GM21723 (cell line): ENCODE measurements around the gene ARAP1.

Experiments
- ATAC-seq: cut with Tn5 transposase; IDR thresholded peaks from one replicate; pipeline ENCODE4 v1.9.1; 2021; ENCODE audit warnings: mild to moderate bottlenecking, moderate library complexity; ENCODE audit not compliant: unreplicated experiment

ARAP1 gene

DNA sequence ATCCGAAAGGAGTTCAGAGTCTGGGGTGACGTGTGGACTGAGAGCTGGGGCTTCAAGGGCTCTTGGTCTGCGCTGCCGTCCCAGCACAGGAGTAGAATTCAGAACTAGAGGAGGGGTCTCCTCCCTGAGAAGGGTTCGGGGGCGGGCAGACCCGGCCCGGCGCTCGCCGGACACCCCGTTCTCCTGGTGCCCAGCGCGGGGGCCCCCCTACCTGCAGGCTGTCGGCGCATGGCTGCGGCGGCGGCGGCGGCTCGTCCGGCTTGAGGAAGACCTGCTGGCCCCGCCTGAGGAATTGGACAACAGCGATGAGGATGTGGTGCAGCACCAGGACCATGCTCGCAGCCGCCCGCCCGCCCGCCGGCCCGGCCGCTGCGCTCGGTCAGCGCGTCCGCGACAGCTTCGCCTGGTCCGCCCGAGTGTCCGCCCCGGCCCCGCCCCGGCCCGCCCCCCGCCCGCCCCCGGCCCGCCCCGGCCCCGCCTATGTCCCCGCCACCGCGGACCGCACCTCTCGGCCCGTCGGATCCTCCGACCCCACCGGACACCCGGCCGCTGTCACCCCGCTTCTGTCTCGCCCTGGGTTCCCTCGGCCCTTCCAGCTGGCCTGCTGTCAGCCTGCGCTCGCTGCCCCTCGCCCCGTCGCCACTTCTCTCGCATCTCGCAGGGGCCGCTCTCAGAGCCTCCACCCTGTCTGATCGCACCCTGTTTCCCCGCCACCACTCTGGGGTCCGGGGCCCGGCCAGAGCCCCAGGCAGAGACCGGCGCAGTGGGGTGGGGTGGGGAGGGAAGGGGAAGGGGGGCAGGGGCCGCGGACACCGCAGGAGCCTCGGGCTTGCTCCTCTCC is 109.9 kb downstream of the ARAP1 start:
- ATAC-seq = peak; percentile 33

DNA sequence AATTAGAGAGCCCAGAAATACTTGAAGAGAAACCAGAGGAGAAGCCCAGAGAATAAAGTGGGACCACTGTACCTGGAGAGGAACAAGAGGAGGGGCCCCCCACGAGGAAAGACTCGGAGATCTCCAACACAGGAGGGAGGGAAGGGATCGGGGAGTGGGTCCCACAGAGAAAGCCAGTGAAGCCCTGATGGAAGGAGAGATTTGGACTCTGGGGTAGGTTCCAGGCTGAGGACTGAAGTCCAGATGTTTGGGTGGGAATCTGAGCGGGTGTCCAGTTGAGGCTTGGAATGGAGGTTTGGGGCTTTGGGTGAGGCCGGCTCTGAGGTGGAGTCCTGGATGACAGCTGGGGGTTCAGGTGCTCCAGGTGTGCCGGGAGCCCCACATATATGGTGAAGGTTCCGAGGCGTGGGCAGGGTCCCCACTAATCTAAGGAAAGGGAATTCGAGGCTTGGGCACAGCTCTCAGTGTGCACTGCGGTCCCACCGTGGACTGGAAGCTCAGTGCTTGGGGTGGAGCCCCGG is 110.6 kb downstream of the ARAP1 start:
- no peak for ATAC-seq

DNA sequence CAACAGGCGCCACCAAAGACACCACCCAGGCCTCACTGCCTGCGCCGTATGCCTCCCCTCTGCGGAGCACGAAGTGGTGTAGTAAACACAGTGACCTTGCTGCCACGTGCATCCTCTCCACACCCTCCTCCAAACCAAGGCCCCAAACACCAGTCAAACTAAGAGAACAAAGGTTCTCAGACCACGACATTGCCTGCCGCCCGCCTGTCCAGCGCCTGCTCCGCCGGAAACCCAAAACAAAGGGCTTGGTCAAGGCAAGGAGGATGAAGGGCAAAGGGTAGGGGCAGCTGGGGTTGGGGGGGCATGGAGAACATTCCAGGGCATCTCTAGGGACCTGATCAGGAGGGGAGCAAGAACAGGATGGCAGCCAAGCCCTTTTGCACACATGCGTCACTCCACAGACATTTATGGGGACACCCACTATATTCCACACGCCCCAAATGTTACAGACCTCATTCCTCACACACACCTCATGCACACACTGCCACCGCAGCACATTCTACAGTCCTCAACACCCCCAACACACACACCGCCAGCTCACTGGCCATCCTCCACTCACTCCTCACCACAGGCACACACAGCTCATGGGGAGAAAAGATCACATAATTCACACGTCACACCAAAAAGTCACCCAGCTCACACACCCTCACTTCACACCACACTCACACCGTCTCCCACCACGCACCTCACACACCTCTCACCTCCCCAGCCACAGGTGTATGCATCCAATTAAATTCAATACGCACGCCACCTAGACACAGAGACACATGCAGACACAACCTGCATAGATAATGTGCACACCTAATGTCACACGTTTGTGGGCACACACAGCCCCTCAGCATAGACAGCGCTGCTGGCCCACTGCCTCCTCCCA is 112.5 kb downstream of the ARAP1 start:
- ATAC-seq = no peak

DNA sequence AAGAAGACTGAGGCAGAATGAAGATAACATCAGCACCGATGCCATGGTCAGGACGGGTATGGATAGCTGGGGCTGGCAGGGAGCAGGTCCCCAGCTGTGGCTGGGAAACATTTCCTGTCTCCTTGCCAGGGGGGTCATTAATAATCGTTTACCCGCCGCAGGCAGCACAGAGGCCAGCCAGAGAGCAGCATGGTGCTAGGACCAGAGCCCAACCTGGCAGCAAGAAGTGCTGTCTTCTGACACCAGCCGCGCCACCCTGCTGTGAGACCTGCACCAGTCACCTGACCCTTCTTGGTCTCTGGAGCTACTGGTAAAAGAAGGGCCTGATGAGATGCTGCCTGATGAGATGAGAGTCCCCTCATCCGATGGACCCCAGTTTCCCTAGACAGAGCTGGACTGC is 114.3 kb downstream of the ARAP1 start:
- no peak for ATAC-seq

DNA sequence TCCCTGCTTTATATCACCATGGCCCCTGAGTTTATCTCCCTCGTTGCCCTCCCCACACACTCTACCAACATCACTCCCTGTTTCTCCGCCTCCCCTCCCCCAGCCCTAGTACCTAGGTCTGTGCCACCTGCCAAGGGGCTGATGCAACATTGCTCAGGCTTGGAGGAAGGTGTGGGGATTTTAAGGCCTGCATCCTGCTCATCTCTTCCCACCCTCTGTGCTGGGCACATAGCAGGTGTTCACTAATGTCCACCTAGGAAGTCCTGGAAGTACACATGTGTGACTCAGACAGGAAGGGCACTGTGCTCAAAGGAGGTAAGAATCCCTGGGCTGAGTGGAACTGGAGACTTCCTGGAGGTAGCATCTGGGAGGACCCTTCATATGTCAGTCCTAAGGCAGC is 115.0 kb downstream of the ARAP1 start:
- no peak for ATAC-seq

DNA sequence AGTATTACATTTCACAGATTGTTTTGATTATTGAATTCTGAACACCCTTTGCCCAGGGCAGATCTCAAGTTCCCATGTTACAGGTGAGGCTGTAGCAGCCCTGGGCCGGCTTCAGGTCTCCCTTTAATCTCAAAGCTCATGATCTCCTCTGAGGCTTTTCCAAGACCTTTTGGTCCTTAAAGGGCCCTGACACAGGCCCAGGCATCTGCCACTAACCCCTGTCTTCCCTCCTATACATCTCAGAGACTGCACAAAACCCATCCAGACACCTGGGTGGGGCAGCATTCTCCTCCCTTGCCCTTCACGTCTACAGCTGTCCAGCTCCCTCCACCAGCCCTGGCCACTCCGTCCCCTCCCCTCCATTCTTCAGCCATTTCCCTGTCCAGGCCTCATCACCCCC is 115.8 kb downstream of the ARAP1 start:
- ATAC-seq = no peak

DNA sequence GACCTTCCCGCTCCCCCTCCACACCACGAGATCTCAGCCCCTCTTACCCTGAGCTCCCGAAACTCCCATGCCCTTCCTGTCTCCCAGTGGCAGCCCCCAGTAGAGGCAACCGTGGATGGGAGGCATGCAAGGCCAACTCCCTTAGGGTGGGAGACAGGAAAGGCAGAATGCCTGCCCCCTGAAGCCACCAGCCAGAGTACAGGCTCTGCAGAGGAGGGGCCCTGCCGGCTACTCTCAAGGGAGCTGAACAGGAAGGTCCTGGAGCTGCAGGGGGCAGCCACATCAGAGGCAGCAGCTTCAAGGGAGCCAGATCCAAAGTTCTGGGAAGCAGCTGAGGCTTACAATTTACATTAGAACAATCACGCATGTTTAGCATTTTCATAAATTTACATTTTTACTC is 116.3 kb downstream of the ARAP1 start:
- no peak for ATAC-seq

DNA sequence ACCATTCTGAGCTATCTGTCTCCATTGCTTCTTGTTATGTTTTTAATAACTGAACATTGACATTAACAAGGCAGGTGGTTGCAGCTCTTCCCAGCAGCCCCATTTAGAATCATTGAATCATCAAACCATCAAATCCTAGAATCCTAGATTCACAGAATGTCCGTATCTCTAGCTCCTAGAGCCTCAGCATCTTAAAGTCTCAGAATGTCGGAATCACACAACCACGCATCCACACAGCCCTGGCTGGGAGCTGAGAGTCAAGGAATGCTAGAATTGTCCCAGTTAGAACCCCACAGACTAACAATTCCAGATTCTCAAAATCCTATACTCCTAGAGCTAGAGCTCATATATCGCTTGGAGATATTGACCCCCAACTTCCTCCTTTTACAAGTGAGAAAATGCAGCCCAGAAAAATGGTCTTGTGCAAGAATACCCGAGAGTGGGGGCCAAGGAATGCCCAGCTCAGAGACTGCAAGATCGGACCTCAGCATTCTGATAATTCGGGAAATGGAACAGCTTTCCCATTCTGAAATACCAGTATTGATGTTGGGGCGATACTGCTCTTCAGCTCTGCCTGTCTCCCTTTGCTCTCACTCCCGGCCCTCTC is 116.8 kb downstream of the ARAP1 start:
- ATAC-seq = no peak
